DOHH2 (cell line): ENCODE data around the gene PELI2.

Source experiments
- CTCF ChIP-seq: fragments of 200-600 bp; sonication (generic); IDR thresholded peaks from one replicate; pipeline ENCODE4 v1.5.1; 2014; ENCODE audit warnings: antibody characterized with exemption, mild to moderate bottlenecking, low read depth, low read length; ENCODE audit not compliant: poor library complexity, severe bottlenecking
- EZH2phosphoT487 ChIP-seq: fragments of 200-600 bp; sonication (generic); IDR thresholded peaks from 2 replicates; pipeline ENCODE4 v1.6.1; 2017; ENCODE audit warnings: borderline replicate concordance, mild to moderate bottlenecking, antibody characterized with exemption, low read length, moderate library complexity, mixed read lengths

- TF ChIP-seq CTCF (no peak), EZH2phosphoT487 (no peak)
Measured at GRCh38 chr14:56081139-56081538, 37.1 kb upstream of the PELI2 start.
